SK-N-SH (cell line): ENCODE measurements around the gene KCNJ5. TPM values are rescaled to one million over a fixed set of nuclear protein-coding genes. Genes with fewer than 3 reads are reported as not detected.

Experiments
- CTCF ChIA-PET: fragments of 300-600, 350-600 bp; formaldehyde crosslinking; extraction: SDS; loops from one replicate; lab custom pipeline; 2021; lab: Yijun Ruan, JAX
- POLR2A ChIA-PET: fragments of 350-600 bp; sonication (Branson Sonifier 250); formaldehyde crosslinking; extraction: SDS; loops from one replicate; lab custom pipeline; 2020; ENCODE audit warnings: antibody characterized with exemption, inconsistent platforms; lab: Yijun Ruan, JAX
- DNase-seq: peaks from one replicate; pipeline ENCODE4 v3.0.0; 2012
- H2AFZ ChIP-seq: fragments of 200-600 bp; sonication (generic); 2 replicates; pipeline ENCODE4 v1.8.1; 2016; ENCODE audit warnings: antibody characterized with exemption, mild to moderate bottlenecking, low read depth
- H3F3A ChIP-seq: fragments of 200-600 bp; sonication (generic); replicated peaks from 2 replicates; pipeline ENCODE3; 2016; ENCODE audit warnings: antibody characterized with exemption, mild to moderate bottlenecking; ENCODE audit not compliant: insufficient read depth
- H3K27ac ChIP-seq, 2 experiments: fragments of 200-500 bp in 1 of 2; fragments of 200-600 bp in 1 of 2; sonication (Bioruptor generic) in 1 of 2; sonication (generic), shearing (Covaris generic) in 1 of 2; 2 replicates each; pipeline versions ENCODE4 v1.5.1 to v1.6.1; 2014 to 2016; ENCODE audit warnings: low read depth in 2 of 2, inconsistent platforms in 1 of 2, low read length in 1 of 2, mild to moderate bottlenecking in 1 of 2, mixed read lengths in 1 of 2
- H3K27me3 ChIP-seq: fragments of 200-600 bp; sonication (generic), shearing (Covaris generic); 2 replicates; pipeline ENCODE4 v1.6.1; 2016; ENCODE audit warnings: mixed run types; ENCODE audit not compliant: insufficient read depth
- H3K36me3 ChIP-seq, 2 experiments: fragments of 200-500 bp in 1 of 2; fragments of 200-600 bp in 1 of 2; sonication (Bioruptor generic) in 1 of 2; sonication (generic) in 1 of 2; replicated peaks in 1 of 2; 2 replicates each; pipeline versions ENCODE3 to v1.5.1; 2014 to 2016; ENCODE audit warnings: low read length in 1 of 2, mild to moderate bottlenecking in 1 of 2; ENCODE audit not compliant: insufficient read depth in 2 of 2, control insufficient read depth in 1 of 2
- H3K4me1 ChIP-seq, 2 experiments: fragments of 200-500 bp in 1 of 2; fragments of 200-600 bp in 1 of 2; sonication (Bioruptor generic) in 1 of 2; sonication (generic), shearing (Covaris generic) in 1 of 2; 2 replicates each; pipeline versions ENCODE4 v1.5.1 to v1.6.1; 2014 to 2016; ENCODE audit warnings: low read depth in 1 of 2, low read length in 1 of 2, mixed run types in 1 of 2; ENCODE audit not compliant: insufficient read depth in 2 of 2, control insufficient read depth in 1 of 2
- H3K4me2 ChIP-seq: fragments of 200-600 bp; sonication (generic), shearing (Covaris generic); 2 replicates; pipeline ENCODE4 v1.6.1; 2017; ENCODE audit warnings: mixed run types
- H3K4me3 ChIP-seq, 2 experiments: fragments of 200-500 bp in 1 of 2; fragments of 200-600 bp in 1 of 2; sonication (Bioruptor generic) in 1 of 2; sonication (generic), shearing (Covaris generic) in 1 of 2; 2 replicates each; pipeline versions ENCODE4 v1.5.1 to v1.8.1; 2014 to 2016; ENCODE audit warnings: low read depth in 2 of 2, inconsistent platforms in 1 of 2, low read length in 1 of 2, mild to moderate bottlenecking in 1 of 2, mixed read lengths in 1 of 2, moderate library complexity in 1 of 2
- H3K79me2 ChIP-seq: fragments of 200-600 bp; sonication (generic); 2 replicates; pipeline ENCODE4 v1.8.1; 2017; ENCODE audit warnings: mild to moderate bottlenecking; ENCODE audit not compliant: insufficient read depth
- H3K9ac ChIP-seq: fragments of 200-600 bp; sonication (generic); 2 replicates; pipeline ENCODE4 v1.6.1; 2017; ENCODE audit warnings: mixed run types
- H3K9me2 ChIP-seq: fragments of 200-600 bp; sonication (generic); 2 replicates; pipeline ENCODE4 v1.6.1; 2017; ENCODE audit warnings: mixed run types
- H3K9me3 ChIP-seq: fragments of 200-600 bp; sonication (generic); 2 replicates; pipeline ENCODE4 v1.6.1; 2017; ENCODE audit warnings: mixed run types, mild to moderate bottlenecking, moderate library complexity
- H4K20me1 ChIP-seq: fragments of 200-600 bp; sonication (generic); 2 replicates; pipeline ENCODE4 v1.6.1; 2017; ENCODE audit warnings: mild to moderate bottlenecking, mixed run types; ENCODE audit not compliant: insufficient read depth
- CHD2 ChIP-seq: fragments of 150-350 bp; IDR thresholded peaks from 2 replicates; pipeline ENCODE4 v1.6.1; 2018; ENCODE audit warnings: low read length; ENCODE audit not compliant: partially characterized antibody
- FOXJ3 ChIP-seq: sonication (generic); formaldehyde crosslinking; IDR thresholded peaks from 2 replicates; pipeline ENCODE4 v1.5.1; 2020; ENCODE audit warnings: mild to moderate bottlenecking, missing genetic modification reagents
- GABPA ChIP-seq: IDR thresholded peaks from 2 replicates; pipeline ENCODE4 v1.4.0; 2012; ENCODE audit warnings: low read depth, mild to moderate bottlenecking
- IRF3 ChIP-seq: fragments of 150-350 bp; IDR thresholded peaks from 2 replicates; pipeline ENCODE4 v1.6.1; 2016; ENCODE audit warnings: mild to moderate bottlenecking, low read depth, low read length
- MAX ChIP-seq: IDR thresholded peaks from 2 replicates; pipeline ENCODE4 v1.4.0; 2012; ENCODE audit warnings: low read depth
- MEF2A ChIP-seq: IDR thresholded peaks from 2 replicates; pipeline ENCODE4 v1.4.0; 2012; ENCODE audit warnings: low read depth, borderline replicate concordance
- RXRA ChIP-seq: IDR thresholded peaks from 2 replicates; pipeline ENCODE4 v1.4.0; 2012; ENCODE audit warnings: low read depth, mild to moderate bottlenecking, borderline replicate concordance
- SIN3A ChIP-seq: IDR thresholded peaks from 2 replicates; pipeline ENCODE4 v1.6.1; 2012; ENCODE audit warnings: low read depth, mild to moderate bottlenecking, low read length, moderate library complexity, borderline replicate concordance
- USF2 ChIP-seq: fragments of 150-350 bp; IDR thresholded peaks from 2 replicates; pipeline ENCODE4 v1.6.1; 2017; ENCODE audit warnings: antibody characterized with exemption, low read length, low read depth, borderline replicate concordance
- YY1 ChIP-seq: IDR thresholded peaks from 2 replicates; pipeline ENCODE4 v1.4.0; 2012; ENCODE audit warnings: low read depth, mild to moderate bottlenecking
- WGBS: methylation state at CpG from one replicate; pipeline ENCODE4 v1.1.6; 2017; ENCODE audit warnings: low lambda C conversion rate; 5-methylcytosine and 5-hydroxymethylcytosine counted together
- polyA plus RNA-seq, 3 experiments: library from polyadenylated mRNA; depleted of rRNA; stranded (reverse); fragments of >200 nt; gene quantifications; 2 replicates each; pipeline ENCODE4 v1.2.3, GENCODE V29; 2012

KCNJ5 gene
- polyA plus RNA-seq, 1 of the 3 experiments (the other 2 are of a cell fraction) = 0.03 TPM

- WGBS = 88% methylated on average over 6 of the region's 6 CpGs
- POLR2A ChIA-PET = no interaction called here
- no peak overlapping the region for H3K4me2 ChIP-seq
- H3F3A ChIP-seq = no peaks in the 10 kb centered on the region
- H3K4me3 ChIP-seq = no peak overlapping the region
- peaks cover 0 to 6% of the 10 kb centered on the region in 2 experiments; a peak in 2 of 4 replicates for H3K4me1 ChIP-seq
- no peak for DNase-seq
- no peaks in the 10 kb centered on the region for H4K20me1 ChIP-seq
- H3K9me2 ChIP-seq = no peaks in the 10 kb centered on the region
- CTCF ChIA-PET = interaction anchor here (1.6 kb wide), 1 partner anchor 11 kb away, joined by 9 read pairs; no protein-coding TSS in a partner anchor
- peaks cover 7 to 39% of the 10 kb centered on the region in 2 experiments for H3K36me3 ChIP-seq
- H3K79me2 ChIP-seq = no peaks in the 10 kb centered on the region
- no peak overlapping the region for H3K27ac ChIP-seq
- H2AFZ ChIP-seq = no peak overlapping the region
- no peak overlapping the region for H3K9ac ChIP-seq
- no peak for TF ChIP-seq CHD2
- no peaks in the 10 kb centered on the region for H3K27me3 ChIP-seq
- H3K9me3 ChIP-seq = no peaks in the 10 kb centered on the region
Observed at GRCh38 chr11:128967578-128967977, 76.4 kb downstream of the KCNJ5 start.

GRCh38 chr11:128968916-128969315, 77.8 kb downstream of the KCNJ5 start:
- CTCF ChIA-PET = no interaction called here
- 89% methylated on average over 9 of the region's 9 CpGs for WGBS
- no peak overlapping the region for H3K9ac ChIP-seq

More at GRCh38 chr11:128968916-128969315, 77.8 kb downstream of the KCNJ5 start:
- Histone ChIP-seq H4K20me1 (no peaks in the 10 kb centered on the region), H3K36me3 (peaks cover 7 to 51% of the 10 kb centered on the region in 2 experiments), H3F3A (no peaks in the 10 kb centered on the region), H3K27ac (no peak overlapping the region), H3K4me3 (no peak overlapping the region), H3K27me3 (no peaks in the 10 kb centered on the region), H3K79me2 (no peaks in the 10 kb centered on the region), H3K9me3 (no peaks in the 10 kb centered on the region), H2AFZ (no peak overlapping the region), H3K9me2 (no peaks in the 10 kb centered on the region), H3K4me1 (peaks cover 0 to 6% of the 10 kb centered on the region in 2 experiments; a peak in 2 of 4 replicates), H3K4me2 (no peak overlapping the region)
- no peak for DNase-seq
- no peak for TF ChIP-seq CHD2
- no peak for TF ChIP-seq USF2
- TF ChIP-seq RXRA = no peak
- no peak for TF ChIP-seq SIN3A
- TF ChIP-seq GABPA = no peak
- no peak for TF ChIP-seq MAX
- TF ChIP-seq YY1 = no peak
- no peak for TF ChIP-seq MEF2A
- no peak for TF ChIP-seq IRF3
- TF ChIP-seq FOXJ3 = no peak
- POLR2A ChIA-PET = no interaction called here

Other genes with a start within 250 kb of the KCNJ5 start
- gene FLI1, start 197.3 kb upstream of the KCNJ5 start, polyA plus RNA-seq (2012; rRNA removed) = 14.7 and 16.7 TPM in 2 replicates
- gene KCNJ1, start 24.1 kb upstream of the KCNJ5 start, polyA plus RNA-seq (2012; rRNA removed) = 0.03 TPM in 1 of 2 replicates, not detected in the other
- 0.05 TPM in 2 replicates for gene TP53AIP1, start 51.5 kb downstream of the KCNJ5 start, polyA plus RNA-seq (2012; rRNA removed)